OCI-LY7 (cell line): ENCODE results near the gene CES5A.

Experiments used
- EZH2phosphoT487 ChIP-seq: fragments of 200-600 bp; sonication (generic); IDR thresholded peaks from 2 replicates; pipeline ENCODE4 v1.6.1; 2018; ENCODE audit warnings: low read depth, borderline replicate concordance, mild to moderate bottlenecking, mixed run types, antibody characterized with exemption, low read length, moderate library complexity, mixed read lengths
- TF ChIP-seq, protein P1 (sequence below): fragments of 200-600 bp; sonication (generic); conservative IDR thresholded peaks from 2 replicates; pipeline ENCODE4 v1.5.1; 2014; ENCODE audit warnings: mild to moderate bottlenecking, antibody characterized with exemption, low read length, moderate library complexity, mixed read lengths

DNA sequence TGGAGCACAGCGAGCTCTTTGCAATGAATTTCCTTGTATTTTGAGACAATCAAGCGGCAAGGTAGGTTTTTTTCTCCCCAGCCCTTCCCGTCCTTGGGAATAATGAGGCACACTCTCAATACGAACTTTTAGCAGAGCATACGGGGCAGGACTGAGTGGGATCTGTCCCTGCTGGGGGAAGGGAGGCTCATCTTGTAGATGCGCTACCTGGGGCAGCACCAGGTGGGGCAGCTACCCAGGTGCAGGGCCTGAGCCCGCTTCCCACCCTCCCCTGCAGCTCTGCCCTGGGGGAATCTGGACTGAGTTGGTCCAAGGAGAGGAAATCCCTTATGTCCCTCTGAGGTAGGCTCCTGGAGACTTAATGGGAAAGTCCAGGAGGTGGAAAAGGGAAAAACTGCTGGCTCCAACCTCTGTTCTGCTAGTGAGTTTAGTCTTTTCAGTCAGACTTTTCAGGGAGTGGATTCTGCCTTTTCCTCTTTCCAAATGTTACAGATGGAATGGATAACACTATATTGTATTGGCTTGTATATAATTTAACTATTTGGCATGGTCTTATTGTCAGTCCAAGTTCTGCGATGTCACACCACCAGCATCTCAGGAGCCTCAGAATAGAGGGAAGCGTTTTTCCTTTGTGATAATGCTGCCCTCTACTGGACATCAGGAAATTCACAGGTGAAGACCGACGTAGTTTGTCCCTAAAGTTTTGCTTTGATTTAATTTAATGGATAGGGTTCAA is 32.6 kb downstream of the CES5A start:
- TF ChIP-seq, protein P1, sequence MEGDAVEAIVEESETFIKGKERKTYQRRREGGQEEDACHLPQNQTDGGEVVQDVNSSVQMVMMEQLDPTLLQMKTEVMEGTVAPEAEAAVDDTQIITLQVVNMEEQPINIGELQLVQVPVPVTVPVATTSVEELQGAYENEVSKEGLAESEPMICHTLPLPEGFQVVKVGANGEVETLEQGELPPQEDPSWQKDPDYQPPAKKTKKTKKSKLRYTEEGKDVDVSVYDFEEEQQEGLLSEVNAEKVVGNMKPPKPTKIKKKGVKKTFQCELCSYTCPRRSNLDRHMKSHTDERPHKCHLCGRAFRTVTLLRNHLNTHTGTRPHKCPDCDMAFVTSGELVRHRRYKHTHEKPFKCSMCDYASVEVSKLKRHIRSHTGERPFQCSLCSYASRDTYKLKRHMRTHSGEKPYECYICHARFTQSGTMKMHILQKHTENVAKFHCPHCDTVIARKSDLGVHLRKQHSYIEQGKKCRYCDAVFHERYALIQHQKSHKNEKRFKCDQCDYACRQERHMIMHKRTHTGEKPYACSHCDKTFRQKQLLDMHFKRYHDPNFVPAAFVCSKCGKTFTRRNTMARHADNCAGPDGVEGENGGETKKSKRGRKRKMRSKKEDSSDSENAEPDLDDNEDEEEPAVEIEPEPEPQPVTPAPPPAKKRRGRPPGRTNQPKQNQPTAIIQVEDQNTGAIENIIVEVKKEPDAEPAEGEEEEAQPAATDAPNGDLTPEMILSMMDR: peak; percentile 89
- TF ChIP-seq EZH2phosphoT487: no peak
